ENCODE results near the gene CAB39.
A peak's percentile ranks its signal among the peaks of the same experiment; 100 is the strongest.
"Not testable (repeated sequence)": the region's sequence is repeated elsewhere in the genome, so short reads cannot be mapped to it uniquely, and the experiment has no call there.

CAB39 gene

DNA sequence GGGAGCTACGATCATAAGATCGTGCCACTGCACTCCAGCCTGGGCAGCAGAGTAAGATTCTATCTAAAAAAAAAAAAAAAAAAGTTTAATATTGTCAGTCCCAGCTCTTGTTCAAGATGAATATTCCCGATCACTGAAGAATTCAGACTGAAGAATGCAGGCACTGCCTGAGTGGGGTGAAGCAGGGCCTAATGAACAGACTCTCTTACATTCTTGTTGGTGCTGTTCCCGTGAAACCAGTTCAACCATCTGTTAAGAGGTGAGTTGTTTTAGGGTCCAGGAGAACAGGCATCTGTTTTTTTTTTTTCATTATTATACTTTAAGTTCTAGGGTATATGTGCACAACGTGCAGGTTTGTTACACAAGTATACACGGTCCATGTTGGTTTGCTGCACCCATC, 17.1 kb upstream of the CAB39 start:
- H3K9me3 Mint-ChIP-seq (ENCODE audit: low read depth), result no peaks in the 10 kb centered on the region
- H3K27me3 Mint-ChIP-seq, result no peaks in the 10 kb centered on the region
- no peaks in the 10 kb centered on the region for H3K36me3 Mint-ChIP-seq
- peaks cover 33% of the 10 kb centered on the region for H3K4me1 Mint-ChIP-seq (ENCODE audit: low read depth)
- no peak overlapping the region for H3K27ac Mint-ChIP-seq
- H3K4me3 Mint-ChIP-seq, result no peak overlapping the region

DNA sequence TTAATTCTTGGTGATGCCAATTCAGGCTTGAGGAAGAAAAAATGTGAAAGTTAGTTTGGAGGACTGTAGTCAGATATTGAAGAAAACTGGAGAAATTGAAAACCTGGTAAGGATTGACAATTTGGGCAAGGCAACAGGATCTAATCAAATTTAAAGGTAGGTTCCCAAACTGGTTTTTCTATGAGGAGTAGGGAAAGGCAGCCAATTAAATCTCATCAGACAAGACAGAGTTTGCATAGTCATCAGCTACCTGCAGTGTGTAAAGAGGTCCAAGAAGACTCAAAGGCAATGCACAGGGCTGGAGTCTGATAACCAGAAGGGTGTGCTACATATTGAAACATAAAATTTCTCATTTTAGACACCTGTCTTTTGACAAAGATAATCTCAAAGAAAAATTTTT, 16.0 kb upstream of the CAB39 start:
- Mint-ChIP-seq H3K36me3 (no peaks in the 10 kb centered on the region), H3K9me3 (ENCODE audit: low read depth) (no peaks in the 10 kb centered on the region), H3K27me3 (no peaks in the 10 kb centered on the region), H3K4me1 (ENCODE audit: low read depth) (peaks cover 33% of the 10 kb centered on the region), H3K4me3 (no peak overlapping the region), H3K27ac (no peak overlapping the region)

DNA sequence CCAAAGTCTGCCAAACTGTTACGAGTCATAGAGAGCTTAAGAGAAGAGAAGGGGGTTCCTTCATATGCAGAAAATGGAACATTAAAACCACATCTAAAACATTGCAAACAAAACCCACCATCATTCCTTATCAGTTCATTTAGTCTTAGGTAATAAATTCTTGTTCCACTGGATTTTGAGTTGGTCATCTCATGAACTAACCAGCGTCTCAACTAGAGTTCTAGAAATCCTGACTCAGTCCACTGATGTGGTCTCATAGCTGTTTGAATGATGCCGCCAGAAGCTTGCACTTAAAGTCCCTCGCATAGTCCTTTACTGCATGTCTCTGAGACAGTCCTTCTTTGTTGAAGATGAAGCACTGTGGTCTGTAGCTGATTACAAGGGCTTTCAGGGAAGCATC, 15.0 kb upstream of the CAB39 start:
- Mint-ChIP-seq H3K27me3 (no peaks in the 10 kb centered on the region), H3K36me3 (peaks cover 2% of the 10 kb centered on the region), H3K4me1 (ENCODE audit: low read depth) (peaks cover 33% of the 10 kb centered on the region), H3K9me3 (ENCODE audit: low read depth) (peaks cover 3% of the 10 kb centered on the region), H3K27ac (no peak overlapping the region), H3K4me3 (no peak overlapping the region)

DNA sequence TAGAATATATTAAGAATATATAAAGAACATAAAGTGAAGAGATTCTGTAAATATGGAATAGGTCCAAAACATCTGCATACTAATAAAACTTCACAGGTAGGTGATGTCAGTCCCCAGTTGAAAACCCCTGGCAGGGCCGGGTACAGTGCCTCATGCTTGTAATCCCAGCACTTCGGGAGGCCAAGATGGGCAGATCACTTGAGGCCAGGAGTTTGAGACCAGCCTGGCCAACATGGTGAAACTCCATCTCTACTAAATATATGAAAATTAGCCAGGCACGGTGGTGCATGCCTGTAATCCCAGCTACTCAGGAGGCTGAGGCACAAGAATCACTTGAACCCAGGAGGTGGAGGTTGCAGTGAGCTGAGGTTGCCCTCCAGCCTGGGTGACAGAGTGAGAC, 13.9 kb upstream of the CAB39 start:
- H3K36me3 Mint-ChIP-seq; H3K9me3 Mint-ChIP-seq (ENCODE audit: low read depth); H3K27ac Mint-ChIP-seq; H3K27me3 Mint-ChIP-seq; H3K4me3 Mint-ChIP-seq: not testable (repeated sequence)
- peaks cover 33% of the 10 kb centered on the region for H3K4me1 Mint-ChIP-seq (ENCODE audit: low read depth)

DNA sequence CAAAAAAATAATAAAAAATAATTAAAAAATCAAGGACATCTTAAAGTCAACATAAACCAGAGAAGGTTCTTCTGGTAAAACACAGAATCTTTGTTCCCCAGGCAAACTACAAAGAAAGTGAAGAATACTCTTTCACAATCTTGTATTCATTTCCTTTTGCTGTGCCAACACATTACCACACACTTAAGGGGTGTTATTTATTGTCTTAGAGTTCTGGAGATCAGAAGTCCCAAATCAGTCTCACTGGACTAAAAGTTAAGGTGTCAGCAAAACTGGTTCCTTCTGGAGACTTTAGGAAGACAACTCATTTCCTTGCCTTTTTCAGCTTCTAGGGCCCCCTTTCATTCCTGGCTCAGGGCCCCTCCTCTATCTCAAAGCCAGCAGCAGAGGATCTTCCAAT, 12.2 kb upstream of the CAB39 start:
- H3K36me3 Mint-ChIP-seq, result peaks cover 7% of the 10 kb centered on the region
- peak overlapping the region; percentile 7 for H3K27ac Mint-ChIP-seq
- no peaks in the 10 kb centered on the region for H3K27me3 Mint-ChIP-seq
- H3K9me3 Mint-ChIP-seq (ENCODE audit: low read depth), result peaks cover 6% of the 10 kb centered on the region
- H3K4me1 Mint-ChIP-seq (ENCODE audit: low read depth), result peaks cover 26% of the 10 kb centered on the region
- H3K4me3 Mint-ChIP-seq, result no peak overlapping the region

DNA sequence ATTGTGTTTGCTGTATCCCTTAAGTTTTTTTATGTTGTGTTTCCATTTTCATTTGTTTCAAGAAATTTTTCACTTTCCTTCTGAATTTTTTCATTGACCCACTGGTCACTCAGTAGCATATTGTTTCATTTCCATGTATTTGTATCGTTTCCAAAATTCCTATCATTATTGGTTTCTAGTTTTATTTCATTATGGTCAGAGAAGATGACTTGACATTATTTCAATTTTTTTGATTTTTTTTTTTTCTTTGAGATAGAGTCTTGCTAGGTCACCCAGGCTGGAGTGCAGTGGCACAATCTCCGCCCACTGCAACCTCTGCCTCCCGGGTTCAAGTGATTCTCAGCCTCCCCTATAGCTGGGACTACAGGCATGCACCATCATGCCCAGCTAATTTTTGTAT, 11.3 kb upstream of the CAB39 start:
- H3K27me3 Mint-ChIP-seq, result no peaks in the 10 kb centered on the region
- peaks cover 26% of the 10 kb centered on the region for H3K4me1 Mint-ChIP-seq (ENCODE audit: low read depth)
- H3K36me3 Mint-ChIP-seq, result peaks cover 13% of the 10 kb centered on the region
- H3K27ac Mint-ChIP-seq, result no peak overlapping the region
- H3K4me3 Mint-ChIP-seq, result no peak overlapping the region
- H3K9me3 Mint-ChIP-seq (ENCODE audit: low read depth), result peaks cover 6% of the 10 kb centered on the region

DNA sequence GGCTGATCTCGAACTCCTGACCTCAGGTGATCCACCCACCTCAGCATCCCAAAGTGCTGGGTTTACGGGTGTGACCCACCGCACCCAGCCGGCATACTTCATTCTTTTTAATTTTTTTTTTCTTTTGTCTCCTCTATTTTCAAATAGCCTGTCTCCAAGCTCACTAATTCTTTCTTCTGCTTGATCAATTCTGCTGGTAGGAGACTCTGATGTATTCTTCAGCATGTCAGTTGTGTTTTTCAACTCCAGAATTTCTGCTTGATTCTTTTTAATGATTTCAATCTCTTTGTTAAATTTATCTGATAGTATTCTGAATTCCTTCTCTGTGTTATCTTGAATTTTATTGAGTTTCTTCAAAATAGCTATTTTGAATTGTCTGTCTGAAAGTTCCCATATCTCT, 10.2 kb upstream of the CAB39 start:
- H3K4me3 Mint-ChIP-seq; H3K27ac Mint-ChIP-seq; H3K9me3 Mint-ChIP-seq (ENCODE audit: low read depth); H3K27me3 Mint-ChIP-seq: not testable (repeated sequence)
- Mint-ChIP-seq H3K36me3 (peaks cover 13% of the 10 kb centered on the region), H3K4me1 (ENCODE audit: low read depth) (peaks cover 19% of the 10 kb centered on the region)

DNA sequence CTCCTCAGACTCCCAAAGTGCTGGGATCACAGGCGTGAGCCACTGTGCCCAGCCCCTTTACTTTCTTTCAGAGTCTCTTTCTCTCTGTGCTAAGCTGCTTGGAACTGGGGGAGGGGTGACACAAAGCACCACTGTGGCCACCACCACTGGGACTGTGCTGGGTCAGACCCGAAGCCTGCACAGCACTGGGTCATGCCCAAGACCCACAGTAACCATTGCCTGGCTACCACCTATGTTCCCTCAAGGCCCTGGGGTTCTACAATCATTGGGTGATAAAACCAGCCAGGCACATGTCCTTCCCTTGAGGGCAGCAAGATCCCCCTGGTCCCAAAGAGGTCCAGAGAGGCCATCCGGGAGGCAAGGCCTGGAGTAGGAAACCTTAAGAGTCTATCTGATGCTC, 9.1 kb upstream of the CAB39 start:
- Mint-ChIP-seq H3K27me3 (no peaks in the 10 kb centered on the region), H3K27ac (no peak overlapping the region), H3K36me3 (peaks cover 13% of the 10 kb centered on the region), H3K9me3 (ENCODE audit: low read depth) (peaks cover 6% of the 10 kb centered on the region), H3K4me3 (no peak overlapping the region), H3K4me1 (ENCODE audit: low read depth) (peaks cover 18% of the 10 kb centered on the region)

DNA sequence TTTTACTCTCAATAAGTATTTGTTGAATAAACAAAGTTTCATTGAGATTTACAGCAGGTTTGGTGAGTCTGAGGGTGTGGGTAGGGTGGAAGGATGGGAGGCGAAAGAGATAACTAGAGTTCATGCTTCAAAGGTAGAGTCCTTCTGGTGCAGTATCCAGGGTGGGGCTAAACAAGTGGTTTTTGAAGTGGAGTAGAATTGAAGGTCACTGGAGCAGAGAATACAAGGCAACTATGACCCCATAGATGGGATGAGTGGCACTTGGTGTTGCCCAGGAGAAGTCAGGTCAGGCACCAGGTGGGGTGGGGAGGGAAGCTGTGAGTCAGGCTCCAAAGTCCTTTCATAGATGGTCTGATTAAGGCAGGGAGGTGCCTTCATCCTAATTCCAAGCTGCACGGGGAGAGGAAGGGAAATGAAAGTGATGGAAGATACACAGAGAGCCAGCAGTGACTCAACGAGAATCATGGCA, 6.6 kb upstream of the CAB39 start:
- H3K4me3 Mint-ChIP-seq, result no peak overlapping the region
- no peak overlapping the region for H3K27ac Mint-ChIP-seq
- no peaks in the 10 kb centered on the region for H3K27me3 Mint-ChIP-seq
- H3K9me3 Mint-ChIP-seq (ENCODE audit: low read depth), result peaks cover 6% of the 10 kb centered on the region
- H3K36me3 Mint-ChIP-seq, result peaks cover 13% of the 10 kb centered on the region
- H3K4me1 Mint-ChIP-seq (ENCODE audit: low read depth), result peaks cover 13% of the 10 kb centered on the region

DNA sequence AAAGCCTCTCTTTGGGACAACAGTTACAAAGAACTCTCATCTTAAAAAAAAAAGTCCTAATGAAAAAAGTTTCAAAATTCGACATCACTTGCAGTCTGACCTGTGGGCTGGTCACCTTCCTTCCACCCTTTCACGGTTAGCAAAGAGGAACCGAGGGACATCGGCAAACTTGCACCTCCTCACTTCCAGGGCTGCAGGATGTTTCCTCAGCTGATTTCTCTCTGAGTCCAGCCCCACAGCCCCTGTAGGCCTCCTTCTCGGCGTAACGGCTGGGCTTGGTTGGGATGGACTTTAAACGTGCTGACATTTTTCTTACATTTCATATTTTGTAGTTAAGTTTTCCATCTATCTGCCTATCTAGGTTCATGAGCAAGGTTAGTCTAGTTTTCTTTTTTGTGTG, 5.7 kb upstream of the CAB39 start:
- Mint-ChIP-seq H3K27me3 (no peaks in the 10 kb centered on the region), H3K4me3 (no peak overlapping the region), H3K36me3 (peaks cover 13% of the 10 kb centered on the region), H3K9me3 (ENCODE audit: low read depth) (peaks cover 6% of the 10 kb centered on the region), H3K4me1 (ENCODE audit: low read depth) (peaks cover 17% of the 10 kb centered on the region), H3K27ac (no peak overlapping the region)

DNA sequence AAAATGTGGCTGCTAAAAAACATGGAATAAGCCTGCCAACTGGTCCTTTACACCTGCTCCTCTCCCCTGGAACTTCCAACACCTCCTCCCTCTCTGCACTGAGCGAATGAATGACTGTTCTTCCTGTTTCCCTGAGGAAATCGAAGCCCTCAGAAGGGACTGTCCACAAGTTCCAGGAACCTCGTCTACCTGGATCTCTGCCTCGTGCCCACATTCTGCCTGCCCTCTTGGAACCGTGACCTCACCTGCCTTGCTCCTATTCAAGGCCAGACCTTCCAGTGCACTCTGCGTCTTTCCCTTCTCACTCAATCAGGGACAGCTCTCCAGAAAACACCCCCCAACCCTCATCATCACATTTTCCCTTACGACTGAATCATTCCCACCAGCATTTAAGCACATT, 4.4 kb upstream of the CAB39 start:
- Mint-ChIP-seq H3K27me3 (no peaks in the 10 kb centered on the region), H3K4me3 (no peak overlapping the region), H3K4me1 (ENCODE audit: low read depth) (peaks cover 23% of the 10 kb centered on the region), H3K27ac (peak overlapping the region; percentile 46), H3K9me3 (ENCODE audit: low read depth) (no peaks in the 10 kb centered on the region), H3K36me3 (peaks cover 9% of the 10 kb centered on the region)

DNA sequence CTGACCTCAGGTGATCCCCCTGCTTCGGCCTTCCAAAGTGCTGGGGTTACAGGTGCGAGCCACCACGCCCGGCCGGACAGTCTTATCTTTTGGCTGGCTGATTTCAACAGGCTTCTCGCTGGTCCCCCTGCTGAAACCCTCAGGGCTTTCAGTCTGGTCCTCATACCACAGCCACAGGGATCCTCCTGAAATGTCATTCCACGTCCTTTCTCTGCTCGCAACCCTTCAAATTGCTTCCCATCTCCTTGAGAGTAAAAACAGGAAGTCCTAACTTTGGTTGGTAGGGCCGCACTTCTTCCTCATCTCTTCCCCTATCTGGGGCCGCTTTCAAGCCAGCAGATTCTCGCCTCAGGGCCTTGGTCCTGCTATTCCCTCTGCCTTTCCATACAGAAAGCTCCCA, 1.4 kb upstream of the CAB39 start:
- H3K4me1 Mint-ChIP-seq (ENCODE audit: low read depth), result peaks cover 40% of the 10 kb centered on the region
- peak overlapping the region; percentile 40 for H3K4me3 Mint-ChIP-seq
- H3K27me3 Mint-ChIP-seq, result no peaks in the 10 kb centered on the region
- H3K9me3 Mint-ChIP-seq (ENCODE audit: low read depth), result no peaks in the 10 kb centered on the region
- H3K36me3 Mint-ChIP-seq, result peaks cover 5% of the 10 kb centered on the region
- no peak overlapping the region for H3K27ac Mint-ChIP-seq

DNA sequence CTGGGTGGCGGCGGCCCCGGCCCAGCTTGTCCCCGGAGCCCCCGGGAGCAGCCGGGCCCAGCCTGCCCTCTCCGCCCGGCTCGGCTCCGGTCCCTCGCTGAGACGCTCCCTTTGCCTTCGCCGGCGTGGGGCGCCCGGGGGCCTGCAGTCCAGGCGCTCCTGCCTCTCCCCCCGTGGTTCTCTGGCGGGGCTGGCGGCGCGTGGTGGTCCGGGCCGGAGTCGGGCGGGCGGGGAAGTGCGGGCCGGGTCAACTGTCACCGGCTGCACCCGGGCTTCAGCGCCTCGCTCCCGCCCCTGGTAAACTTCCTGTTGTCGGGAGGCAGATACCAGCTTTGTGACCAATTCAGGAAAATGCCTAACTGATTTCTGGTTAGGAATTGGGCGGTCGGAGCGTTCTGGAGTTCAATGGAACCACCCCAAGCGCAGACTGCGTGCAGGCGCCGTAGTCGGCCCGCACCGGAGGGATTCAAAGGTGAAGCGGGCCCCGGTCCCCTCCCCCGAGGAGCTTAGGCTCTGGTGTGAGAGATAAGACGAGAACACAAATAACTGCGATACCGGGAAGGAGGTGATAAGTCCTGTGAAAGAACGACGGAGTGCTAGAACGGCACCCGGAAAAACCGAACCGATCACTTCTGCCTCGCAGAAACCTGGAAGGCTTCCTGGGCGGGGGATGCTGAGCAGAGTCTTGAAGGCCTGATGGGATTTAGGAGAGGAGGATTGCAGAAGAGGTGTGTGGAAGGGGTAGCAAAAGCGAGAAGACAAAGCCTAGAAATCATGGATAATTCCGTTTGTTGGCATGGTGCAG, 891 bp downstream of the CAB39 start:
- H3K4me1 Mint-ChIP-seq (ENCODE audit: low read depth), result peaks cover 48% of the 10 kb centered on the region

DNA sequence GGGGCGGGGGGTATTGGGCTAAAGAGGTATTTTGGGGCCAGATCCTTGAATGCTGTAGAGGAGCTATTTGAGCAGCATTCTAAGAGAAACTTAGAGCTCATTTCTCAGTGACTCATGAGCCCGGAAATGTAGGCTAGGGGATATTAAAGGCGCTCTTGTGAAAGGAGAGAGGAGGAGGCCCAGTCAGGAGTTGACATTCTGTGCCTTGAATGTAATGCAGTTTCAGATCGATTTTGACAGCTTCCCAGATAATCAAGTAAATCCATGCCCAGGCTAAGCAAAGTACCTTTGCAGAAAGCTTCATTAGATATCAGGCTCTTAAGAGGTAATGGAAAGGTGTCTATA, 1.5 kb downstream of the CAB39 start:
- Mint-ChIP-seq H3K9me3 (ENCODE audit: low read depth) (no peaks in the 10 kb centered on the region), H3K27me3 (no peaks in the 10 kb centered on the region), H3K4me1 (ENCODE audit: low read depth) (peaks cover 51% of the 10 kb centered on the region), H3K36me3 (peaks cover 5% of the 10 kb centered on the region), H3K27ac (peak overlapping the region; percentile 97), H3K4me3 (peak overlapping the region; percentile 97)

More for the DNA sequence above, 891 bp downstream of the CAB39 start:
- peak overlapping the region; percentile 97 for H3K4me3 Mint-ChIP-seq
- H3K27me3 Mint-ChIP-seq, result no peaks in the 10 kb centered on the region
- H3K36me3 Mint-ChIP-seq, result peaks cover 5% of the 10 kb centered on the region
- no peaks in the 10 kb centered on the region for H3K9me3 Mint-ChIP-seq (ENCODE audit: low read depth)
- H3K27ac Mint-ChIP-seq, result peak overlapping the region; percentile 97

DNA sequence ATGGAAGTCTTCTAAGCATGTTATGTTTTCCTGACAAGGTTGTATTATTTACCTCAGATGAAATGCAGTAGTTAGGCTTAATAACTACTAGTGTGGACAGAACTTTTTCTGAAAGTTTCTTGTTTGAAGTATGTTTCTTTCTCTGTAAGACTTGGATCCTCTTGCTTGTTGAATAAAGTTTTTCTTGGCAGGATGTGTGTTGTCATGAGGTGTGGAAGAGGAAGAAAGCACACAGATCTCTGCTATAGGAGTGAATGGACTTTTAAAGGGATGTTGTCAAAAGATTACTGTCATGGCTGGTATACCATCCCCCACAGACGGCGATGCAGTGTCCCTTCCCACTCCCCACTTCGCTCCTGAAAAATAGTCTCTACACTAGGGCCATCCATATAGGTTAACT, 2.6 kb downstream of the CAB39 start:
- Mint-ChIP-seq H3K4me1 (ENCODE audit: low read depth) (peaks cover 62% of the 10 kb centered on the region), H3K36me3 (peaks cover 7% of the 10 kb centered on the region), H3K4me3 (peak overlapping the region; percentile 97), H3K9me3 (ENCODE audit: low read depth) (no peaks in the 10 kb centered on the region), H3K27ac (peak overlapping the region; percentile 94), H3K27me3 (no peaks in the 10 kb centered on the region)

DNA sequence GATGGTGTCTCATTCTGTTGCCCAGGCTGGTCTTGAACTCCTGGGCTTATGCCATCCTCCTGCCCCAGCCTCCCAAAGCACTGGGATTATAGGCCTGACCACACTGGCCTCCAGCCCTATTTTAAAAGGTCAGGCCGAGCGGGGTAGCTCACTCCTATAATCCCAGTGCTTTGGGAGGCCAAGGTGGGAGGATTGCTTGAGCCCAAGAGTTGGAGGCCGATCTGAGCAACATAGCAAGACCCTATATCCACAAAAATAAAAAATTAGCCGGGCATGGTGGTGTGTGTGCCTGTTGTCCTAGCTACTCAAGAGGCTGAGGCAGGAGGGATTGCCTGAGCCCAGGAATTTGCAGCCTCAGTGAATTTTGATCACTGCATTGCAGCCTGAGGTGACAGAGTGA, 3.9 kb downstream of the CAB39 start:
- peaks cover 9% of the 10 kb centered on the region for H3K36me3 Mint-ChIP-seq
- H3K4me3 Mint-ChIP-seq, result no peak overlapping the region
- H3K9me3 Mint-ChIP-seq (ENCODE audit: low read depth), result no peaks in the 10 kb centered on the region
- peaks cover 73% of the 10 kb centered on the region for H3K4me1 Mint-ChIP-seq (ENCODE audit: low read depth)
- no peak overlapping the region for H3K27ac Mint-ChIP-seq
- H3K27me3 Mint-ChIP-seq, result no peaks in the 10 kb centered on the region
